Measurements from ENCODE around the gene RAB32.

Gene RAB32

GRCh38 chr6:146590492-146590891, 46.9 kb downstream of the RAB32 start:
- H3K4me3 ChIP-seq (ENCODE audit: low read length): no peak overlapping the region
- no peaks in the 10 kb centered on the region for H3K4me1 ChIP-seq (ENCODE audit: control insufficient read depth, insufficient read depth, low read length)
- no peak overlapping the region for H3K9ac ChIP-seq (ENCODE audit: low read length)
- H3K27ac ChIP-seq (ENCODE audit: low read depth, low read length): no peak overlapping the region
- no peaks in the 10 kb centered on the region for H3K36me3 ChIP-seq (ENCODE audit: control insufficient read depth, insufficient read depth, low read length)
- H3K27me3 ChIP-seq (ENCODE audit: control insufficient read depth, insufficient read depth, low read length): no peaks in the 10 kb centered on the region

GRCh38 chr6:146592451-146592850, 48.8 kb downstream of the RAB32 start:
- Histone ChIP-seq H3K36me3 (ENCODE audit: control insufficient read depth, insufficient read depth, low read length) (no peaks in the 10 kb centered on the region), H3K4me1 (ENCODE audit: control insufficient read depth, insufficient read depth, low read length) (no peaks in the 10 kb centered on the region), H3K27ac (ENCODE audit: low read depth, low read length) (no peak overlapping the region), H3K4me3 (ENCODE audit: low read length) (no peak overlapping the region), H3K9ac (ENCODE audit: low read length) (no peak overlapping the region), H3K27me3 (ENCODE audit: control insufficient read depth, insufficient read depth, low read length) (no peaks in the 10 kb centered on the region)

GRCh38 chr6:146593986-146594385, 50.4 kb downstream of the RAB32 start:
- Histone ChIP-seq H3K4me3 (ENCODE audit: low read length) (no peak overlapping the region), H3K9ac (ENCODE audit: low read length) (no peak overlapping the region), H3K27me3 (ENCODE audit: control insufficient read depth, insufficient read depth, low read length) (no peaks in the 10 kb centered on the region), H3K36me3 (ENCODE audit: control insufficient read depth, insufficient read depth, low read length) (no peaks in the 10 kb centered on the region), H3K4me1 (ENCODE audit: control insufficient read depth, insufficient read depth, low read length) (no peaks in the 10 kb centered on the region), H3K27ac (ENCODE audit: low read depth, low read length) (no peak overlapping the region)

GRCh38 chr6:146594495-146594894, 50.9 kb downstream of the RAB32 start:
- H3K4me3 ChIP-seq (ENCODE audit: low read length): no peak overlapping the region
- H3K27ac ChIP-seq (ENCODE audit: low read depth, low read length): no peak overlapping the region
- H3K9ac ChIP-seq (ENCODE audit: low read length): no peak overlapping the region
- no peaks in the 10 kb centered on the region for H3K27me3 ChIP-seq (ENCODE audit: control insufficient read depth, insufficient read depth, low read length)
- no peaks in the 10 kb centered on the region for H3K4me1 ChIP-seq (ENCODE audit: control insufficient read depth, insufficient read depth, low read length)
- H3K36me3 ChIP-seq (ENCODE audit: control insufficient read depth, insufficient read depth, low read length): no peaks in the 10 kb centered on the region

DNA sequence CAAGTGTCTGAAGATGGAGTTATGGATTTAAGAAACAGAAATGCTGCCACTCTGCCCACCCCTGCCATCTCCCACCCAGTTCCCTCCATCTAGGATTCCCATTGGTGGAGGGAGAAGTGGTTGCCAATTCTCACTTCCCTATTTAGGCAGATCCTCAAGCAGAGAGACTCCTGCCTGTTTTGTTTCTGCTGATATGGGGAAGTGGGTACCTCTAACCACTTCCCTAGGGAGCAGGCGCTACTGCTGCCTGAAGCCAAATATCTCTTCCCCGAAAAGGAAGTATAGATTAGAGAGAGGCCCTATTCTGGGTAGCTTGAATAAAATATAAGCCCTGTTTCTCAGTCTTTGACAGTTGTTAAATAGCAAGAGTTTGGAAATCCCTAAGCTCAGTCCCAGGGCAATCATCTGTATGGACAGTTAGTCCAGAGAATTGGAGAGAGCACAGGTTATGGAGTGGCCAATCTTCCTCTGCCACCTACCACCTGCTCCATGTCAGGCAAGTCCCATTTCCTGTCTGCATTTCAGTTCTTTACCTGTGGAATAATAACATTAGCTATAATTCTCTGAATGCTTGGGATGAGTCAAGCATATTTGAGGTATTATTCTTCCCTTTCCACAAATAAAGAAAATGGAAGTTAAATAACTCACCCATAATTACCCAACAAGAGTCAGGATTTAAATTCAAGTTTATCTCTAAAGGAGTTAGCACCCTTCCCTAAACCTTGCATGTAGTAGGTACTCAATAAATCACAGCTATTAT, 52.5 kb downstream of the RAB32 start:
- Histone ChIP-seq H3K9ac (ENCODE audit: low read length) (no peak overlapping the region), H3K27ac (ENCODE audit: low read depth, low read length) (no peak overlapping the region), H3K4me3 (ENCODE audit: low read length) (no peak overlapping the region), H3K27me3 (ENCODE audit: control insufficient read depth, insufficient read depth, low read length) (no peaks in the 10 kb centered on the region), H3K4me1 (ENCODE audit: control insufficient read depth, insufficient read depth, low read length) (no peaks in the 10 kb centered on the region), H3K36me3 (ENCODE audit: control insufficient read depth, insufficient read depth, low read length) (no peaks in the 10 kb centered on the region)

DNA sequence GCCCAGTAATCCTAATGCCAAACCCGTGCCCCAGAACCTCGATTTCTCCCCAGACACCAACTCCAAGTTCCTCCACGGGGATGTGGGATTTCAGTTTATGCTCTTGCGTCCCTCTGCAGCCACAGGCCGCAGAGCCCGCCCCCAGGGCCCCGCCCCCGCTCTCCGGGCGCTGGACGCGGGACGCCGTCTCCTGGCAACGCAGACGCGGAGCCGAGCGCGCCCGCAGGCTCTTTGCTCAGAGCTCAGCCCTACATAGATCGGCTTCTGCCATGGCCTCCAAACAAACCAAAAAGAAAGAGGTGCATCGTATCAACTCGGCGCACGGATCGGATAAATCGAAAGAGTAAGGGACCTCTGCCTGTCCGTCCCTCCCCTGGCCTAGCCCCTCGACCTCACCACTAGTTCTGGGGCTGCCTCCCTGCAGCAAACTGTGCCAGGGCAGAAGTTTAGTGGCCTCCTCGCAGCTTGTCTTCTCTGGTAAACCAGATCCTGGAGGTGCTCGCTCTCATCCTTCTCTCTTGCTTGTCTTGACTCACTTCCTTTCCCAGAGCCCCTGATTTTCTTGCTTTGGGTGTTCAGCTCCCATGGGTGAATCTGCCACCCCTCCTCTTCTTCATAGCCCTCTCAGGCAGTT, 55.3 kb downstream of the RAB32 start, which contains the start of gene ADGB:
TSS of gene ADGB (plus strand) at position 201 of the 634 bp plus-strand sequence. CDS start at position 270, 69 bp downstream.
- H3K27me3 ChIP-seq (ENCODE audit: control insufficient read depth, insufficient read depth, low read length): no peaks in the 10 kb centered on the region
- H3K36me3 ChIP-seq (ENCODE audit: control insufficient read depth, insufficient read depth, low read length): no peaks in the 10 kb centered on the region
- H3K9ac ChIP-seq (ENCODE audit: low read length): no peak within 1 kb of the TSS
- H3K4me1 ChIP-seq (ENCODE audit: control insufficient read depth, insufficient read depth, low read length): no peaks in the 10 kb centered on the region
- no peak within 1 kb of the TSS for H3K27ac ChIP-seq (ENCODE audit: low read depth, low read length)
- peak within 1 kb of the TSS; percentile 64 for H3K4me3 ChIP-seq (ENCODE audit: low read length)

- Histone ChIP-seq H3K27me3 (ENCODE audit: control insufficient read depth, insufficient read depth, low read length) (no peaks in the 10 kb centered on the region), H3K36me3 (ENCODE audit: control insufficient read depth, insufficient read depth, low read length) (no peaks in the 10 kb centered on the region), H3K4me1 (ENCODE audit: control insufficient read depth, insufficient read depth, low read length) (no peaks in the 10 kb centered on the region), H3K27ac (ENCODE audit: low read depth, low read length) (no peak overlapping the region), H3K4me3 (ENCODE audit: low read length) (no peak overlapping the region), H3K9ac (ENCODE audit: low read length) (no peak overlapping the region)
Observed at GRCh38 chr6:146601352-146601751, 57.7 kb downstream of the RAB32 start.

DNA sequence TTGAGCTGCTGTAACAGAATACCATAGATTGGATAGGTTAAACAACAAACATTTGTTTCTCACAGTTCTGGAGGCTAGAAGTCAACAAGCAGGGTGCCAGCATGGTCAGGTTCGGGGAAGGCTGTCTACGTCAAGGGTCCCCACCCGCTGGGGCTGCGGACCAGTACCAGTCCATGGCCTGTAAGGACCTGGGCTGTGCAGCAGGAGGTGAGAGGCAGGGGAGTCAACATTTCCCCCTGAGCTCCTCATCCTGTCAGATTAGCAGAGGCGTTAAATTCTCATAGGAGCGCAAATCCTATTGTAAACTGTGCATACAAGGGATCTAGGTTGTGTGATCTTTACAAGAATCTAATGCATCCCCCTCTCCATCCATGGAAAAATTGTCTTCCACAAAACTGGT, 58.9 kb downstream of the RAB32 start:
- H3K4me3 ChIP-seq (ENCODE audit: low read length): no peak overlapping the region
- no peak overlapping the region for H3K27ac ChIP-seq (ENCODE audit: low read depth, low read length)
- H3K27me3 ChIP-seq (ENCODE audit: control insufficient read depth, insufficient read depth, low read length): no peaks in the 10 kb centered on the region
- H3K4me1 ChIP-seq (ENCODE audit: control insufficient read depth, insufficient read depth, low read length): no peaks in the 10 kb centered on the region
- H3K36me3 ChIP-seq (ENCODE audit: control insufficient read depth, insufficient read depth, low read length): no peaks in the 10 kb centered on the region
- no peak overlapping the region for H3K9ac ChIP-seq (ENCODE audit: low read length)
